HG02943 (cell line): Measurements from ENCODE around the gene VPS33B.

ENCODE experiments used
- ATAC-seq: cut with Tn5 transposase; IDR thresholded peaks from one replicate; pipeline ENCODE4 v1.9.1; 2021; ENCODE audit warnings: mild to moderate bottlenecking, low read depth, moderate library complexity; ENCODE audit not compliant: unreplicated experiment

Gene VPS33B

GRCh38 chr15:90953947-90954711 is 68.3 kb downstream of the VPS33B start:
- ATAC-seq = no peak

- no peak for ATAC-seq
Observed at GRCh38 chr15:90952901-90953677, 69.3 kb downstream of the VPS33B start.

GRCh38 chr15:90950676-90951075 is 71.7 kb downstream of the VPS33B start:
- no peak for ATAC-seq

GRCh38 chr15:90949979-90950675 is 72.3 kb downstream of the VPS33B start:
- ATAC-seq = no peak
